ENCODE measurements around the gene CAMKK1. TPM values are rescaled to one million over a fixed set of nuclear protein-coding genes. Genes with fewer than 3 reads are reported as not detected.

The CAMKK1 gene
- total RNA-seq, 2 donors from 2014 or later, result 3.0 to 3.2 TPM

GRCh38 chr17:3870871-3871306 is 22.0 kb downstream of the CAMKK1 start:
- Histone ChIP-seq H3K4me1 (peaks cover 0 to 14% of the 10 kb centered on the region in 2 donors), H3K4me3 (no peak overlapping the region), H3K27me3 (no peaks in the 10 kb centered on the region), H3K27ac (peak overlapping the region; percentile 66 to 67), H3K36me3 (peaks cover 11% of the 10 kb centered on the region), H3K9me3 (no peaks in the 10 kb centered on the region)
- DNase-seq (ENCODE audit: low spot score), result peak; percentile 74
- TF ChIP-seq, protein P1, sequence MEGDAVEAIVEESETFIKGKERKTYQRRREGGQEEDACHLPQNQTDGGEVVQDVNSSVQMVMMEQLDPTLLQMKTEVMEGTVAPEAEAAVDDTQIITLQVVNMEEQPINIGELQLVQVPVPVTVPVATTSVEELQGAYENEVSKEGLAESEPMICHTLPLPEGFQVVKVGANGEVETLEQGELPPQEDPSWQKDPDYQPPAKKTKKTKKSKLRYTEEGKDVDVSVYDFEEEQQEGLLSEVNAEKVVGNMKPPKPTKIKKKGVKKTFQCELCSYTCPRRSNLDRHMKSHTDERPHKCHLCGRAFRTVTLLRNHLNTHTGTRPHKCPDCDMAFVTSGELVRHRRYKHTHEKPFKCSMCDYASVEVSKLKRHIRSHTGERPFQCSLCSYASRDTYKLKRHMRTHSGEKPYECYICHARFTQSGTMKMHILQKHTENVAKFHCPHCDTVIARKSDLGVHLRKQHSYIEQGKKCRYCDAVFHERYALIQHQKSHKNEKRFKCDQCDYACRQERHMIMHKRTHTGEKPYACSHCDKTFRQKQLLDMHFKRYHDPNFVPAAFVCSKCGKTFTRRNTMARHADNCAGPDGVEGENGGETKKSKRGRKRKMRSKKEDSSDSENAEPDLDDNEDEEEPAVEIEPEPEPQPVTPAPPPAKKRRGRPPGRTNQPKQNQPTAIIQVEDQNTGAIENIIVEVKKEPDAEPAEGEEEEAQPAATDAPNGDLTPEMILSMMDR (IDR thresholded peaks at IDR 0.05), result no peak

GRCh38 chr17:3867606-3868005 is 25.2 kb downstream of the CAMKK1 start:
- DNase-seq (ENCODE audit: low spot score), result no peak
- no peaks in the 10 kb centered on the region for H3K9me3 ChIP-seq
- H3K27me3 ChIP-seq, result no peaks in the 10 kb centered on the region
- H3K4me3 ChIP-seq, result no peak overlapping the region
- TF ChIP-seq, protein P1 (IDR thresholded peaks at IDR 0.05), result no peak
- H3K36me3 ChIP-seq, result no peaks in the 10 kb centered on the region
- peaks cover 0 to 25% of the 10 kb centered on the region in 2 donors for H3K4me1 ChIP-seq
- no peak overlapping the region for H3K27ac ChIP-seq

DNA sequence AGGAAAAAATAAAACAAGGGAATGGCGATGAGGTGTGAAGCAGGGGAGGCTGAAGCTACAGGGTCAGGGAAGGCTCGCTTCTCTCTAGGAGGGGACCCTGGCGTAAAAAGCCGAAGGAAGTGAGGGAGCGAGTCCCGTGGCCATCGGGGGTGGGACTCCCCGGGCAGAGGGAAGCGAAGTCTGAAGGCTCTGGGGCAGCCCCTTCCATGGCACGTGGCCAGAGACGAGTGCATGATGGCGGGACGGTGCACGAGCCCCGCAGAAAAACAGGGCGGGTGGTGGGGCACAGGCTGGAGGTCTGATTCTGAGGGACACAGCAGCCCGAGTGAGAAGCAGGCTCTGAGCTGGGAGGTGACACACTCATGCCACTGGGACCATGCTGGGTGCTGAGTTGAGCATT is 25.7 kb downstream of the CAMKK1 start:
- no peak overlapping the region for H3K27ac ChIP-seq
- TF ChIP-seq, protein P1 (IDR thresholded peaks at IDR 0.05), result no peak
- DNase-seq (ENCODE audit: low spot score), result no peak
- no peaks in the 10 kb centered on the region for H3K9me3 ChIP-seq
- H3K4me3 ChIP-seq, result no peak overlapping the region
- no peaks in the 10 kb centered on the region for H3K27me3 ChIP-seq
- peaks cover 0 to 25% of the 10 kb centered on the region in 2 donors for H3K4me1 ChIP-seq
- H3K36me3 ChIP-seq, result no peaks in the 10 kb centered on the region

DNA sequence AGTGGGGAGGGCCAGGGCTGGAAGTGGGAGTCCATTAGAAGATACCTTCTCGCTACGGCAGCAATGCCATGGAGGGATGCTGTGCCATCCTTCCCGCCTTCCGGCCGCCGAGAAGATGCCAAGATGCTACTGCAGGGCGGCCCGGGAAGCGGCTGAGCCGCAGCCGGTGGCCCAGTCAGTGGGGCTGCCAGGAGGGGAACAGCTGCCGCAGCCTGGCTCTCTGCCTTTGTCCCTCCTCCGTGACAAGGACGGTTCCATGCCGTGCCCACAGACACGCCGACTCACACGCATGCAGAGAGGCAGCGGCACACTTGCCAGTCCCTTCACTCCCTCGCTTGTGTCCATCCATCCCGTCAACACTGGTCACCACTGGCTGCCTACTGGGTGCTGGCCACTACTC is 26.6 kb downstream of the CAMKK1 start:
- DNase-seq (ENCODE audit: low spot score), result no peak
- H3K27ac ChIP-seq, result no peak overlapping the region
- TF ChIP-seq, protein P1 (IDR thresholded peaks at IDR 0.05), result no peak
- H3K9me3 ChIP-seq, result no peaks in the 10 kb centered on the region
- H3K27me3 ChIP-seq, result no peaks in the 10 kb centered on the region
- H3K36me3 ChIP-seq, result no peaks in the 10 kb centered on the region
- H3K4me3 ChIP-seq, result no peak overlapping the region
- H3K4me1 ChIP-seq, result peaks cover 0 to 25% of the 10 kb centered on the region in 2 donors

DNA sequence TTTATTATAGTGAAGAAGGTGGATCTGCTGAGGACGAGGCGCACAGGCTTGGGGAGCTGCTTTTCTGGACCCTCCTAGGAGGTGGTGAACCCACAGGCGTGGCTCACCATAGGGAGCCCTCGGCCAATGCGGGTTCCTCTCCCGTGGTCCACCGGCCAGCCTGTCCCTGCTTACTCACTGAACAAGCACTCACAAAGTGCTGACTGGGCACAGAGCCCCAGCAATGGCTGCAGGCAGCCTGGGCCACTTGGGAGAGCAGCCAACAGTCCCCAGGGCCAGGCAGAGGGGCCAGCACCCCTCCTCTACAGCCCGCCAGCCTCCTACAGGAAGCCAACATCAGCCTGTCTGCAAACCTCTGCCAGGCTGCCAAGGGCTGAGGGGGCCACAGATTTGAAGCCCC is 27.7 kb downstream of the CAMKK1 start:
- no peak for DNase-seq (ENCODE audit: low spot score)

More for the DNA sequence above, 27.7 kb downstream of the CAMKK1 start:
- Histone ChIP-seq H3K36me3 (peaks cover 9% of the 10 kb centered on the region), H3K27ac (peak overlapping the region in 1 of 2 donors; percentile 22), H3K27me3 (no peaks in the 10 kb centered on the region), H3K4me1 (peaks cover 0 to 16% of the 10 kb centered on the region in 2 donors), H3K4me3 (no peak overlapping the region), H3K9me3 (no peaks in the 10 kb centered on the region)
- TF ChIP-seq, protein P1 (IDR thresholded peaks at IDR 0.05), result no peak

Measured in right atrium auricular region (tissue), 2 donors.